Right renal pelvis (tissue), 4 donors: ENCODE results near the gene EFCAB13. TPM values are rescaled to one million over a fixed set of nuclear protein-coding genes. Genes with fewer than 3 reads are reported as not detected.
"Not testable (repeated sequence)": the region's sequence is repeated elsewhere in the genome, so short reads cannot be mapped to it uniquely, and the experiment has no call there.

Source experiments
- DNase-seq, 4 donors: peaks; one replicate each; pipeline ENCODE4 v3.0.0-alpha.2; 2013; ENCODE audit warnings: low read depth in 4 of 4, low spot score in 3 of 4, missing footprints in 1 of 4
- polyA plus RNA-seq, 4 donors: library from polyadenylated mRNA; unstranded; fragments of 120-200 nt; gene quantifications; one replicate each; pipeline ENCODE4 v1.2.1, GENCODE V29; 2013; ENCODE audit not compliant: insufficient read length in 4 of 4

Gene EFCAB13
- polyA plus RNA-seq, 4 donors: 6.2 to 9.4 (median 7.1) TPM

GRCh38 chr17:47320879-47321502 lies 2.8 kb upstream of the EFCAB13 start:
- no peak for DNase-seq

GRCh38 chr17:47324224-47325020 lies 667 bp downstream of the EFCAB13 start:
- peak in 2 of 4 donors; percentile 25 to 35 for DNase-seq

- DNase-seq: no peak
These were observed 1.4 kb downstream of the EFCAB13 start for GRCh38 chr17:47325176-47325575.

GRCh38 chr17:47330548-47330947 lies 6.8 kb downstream of the EFCAB13 start:
- no peak for DNase-seq

- no peak for DNase-seq
These were observed 8.5 kb downstream of the EFCAB13 start for GRCh38 chr17:47332287-47332686.

- no peak for DNase-seq
These were observed 11.6 kb downstream of the EFCAB13 start for GRCh38 chr17:47335101-47335936.

- DNase-seq: no peak
These were observed 14.3 kb downstream of the EFCAB13 start for GRCh38 chr17:47338026-47338425.

GRCh38 chr17:47352848-47353247 lies 29.1 kb downstream of the EFCAB13 start:
- no peak for DNase-seq

- no peak for DNase-seq
These were observed 34.9 kb downstream of the EFCAB13 start for GRCh38 chr17:47358652-47359051.

GRCh38 chr17:47363171-47363570 lies 39.4 kb downstream of the EFCAB13 start:
- DNase-seq: no peak

- no peak for DNase-seq
These were observed 43.5 kb downstream of the EFCAB13 start for GRCh38 chr17:47367257-47367656.

- peak; percentile 2 to 10 (median 5) for DNase-seq
These were observed 44.5 kb downstream of the EFCAB13 start for GRCh38 chr17:47368262-47368661.

- not testable (repeated sequence) for DNase-seq
These were observed 47.1 kb downstream of the EFCAB13 start for GRCh38 chr17:47370899-47371298.

- no peak for DNase-seq
These were observed 49.2 kb downstream of the EFCAB13 start for GRCh38 chr17:47373002-47373401.

GRCh38 chr17:47376247-47376646 lies 52.5 kb downstream of the EFCAB13 start:
- DNase-seq: no peak

GRCh38 chr17:47388825-47389224 lies 65.1 kb downstream of the EFCAB13 start:
- no peak for DNase-seq

- DNase-seq: not testable (repeated sequence)
These were observed 73.9 kb downstream of the EFCAB13 start for GRCh38 chr17:47397532-47398128.

- no peak for DNase-seq
These were observed 76.6 kb downstream of the EFCAB13 start for GRCh38 chr17:47400333-47400732.

- DNase-seq: no peak
These were observed 77.3 kb downstream of the EFCAB13 start for GRCh38 chr17:47401100-47401499.

GRCh38 chr17:47404006-47404405 lies 80.3 kb downstream of the EFCAB13 start:
- DNase-seq: no peak

- no peak for DNase-seq
These were observed 81.1 kb downstream of the EFCAB13 start for GRCh38 chr17:47404875-47405274.
